ENCODE results near the gene CCDC82. TPM values are rescaled to one million over a fixed set of nuclear protein-coding genes. Genes with fewer than 3 reads are reported as not detected.
A peak's percentile ranks its signal among the peaks of the same experiment; 100 is the strongest.

CCDC82 gene
- total RNA-seq, 2 experiments from 2014 or later = 32.0 to 34.0 TPM

- no peak for DNase-seq
- no peak overlapping the region for H3K4me3 Mint-ChIP-seq
- H3K27me3 Mint-ChIP-seq (ENCODE audit: low read depth) = no peaks in the 10 kb centered on the region
- peaks cover 34% of the 10 kb centered on the region for H3K36me3 Mint-ChIP-seq (ENCODE audit: low read depth)
- no peaks in the 10 kb centered on the region for H3K9me3 Mint-ChIP-seq
- CTCF ChIA-PET = no interaction called here
- peaks cover 14% of the 10 kb centered on the region for H3K4me1 Mint-ChIP-seq (ENCODE audit: low read depth)
- intact Hi-C loops (cut with micrococcal nuclease) = no loop called here
- H3K27ac Mint-ChIP-seq = no peak overlapping the region
Observed at GRCh38 chr11:96358321-96358720, 31.4 kb downstream of the CCDC82 start.

GRCh38 chr11:96357794-96358193 is 31.9 kb downstream of the CCDC82 start:
- H3K27me3 Mint-ChIP-seq (ENCODE audit: low read depth) = no peaks in the 10 kb centered on the region
- peaks cover 14% of the 10 kb centered on the region for H3K4me1 Mint-ChIP-seq (ENCODE audit: low read depth)
- CTCF ChIA-PET = interaction anchor here (1.1 kb wide), 1 partner anchor 13 kb away, joined by 4 read pairs; no protein-coding TSS in a partner anchor
- DNase-seq = no peak
- H3K9me3 Mint-ChIP-seq = no peaks in the 10 kb centered on the region
- peaks cover 34% of the 10 kb centered on the region for H3K36me3 Mint-ChIP-seq (ENCODE audit: low read depth)
- H3K4me3 Mint-ChIP-seq = no peak overlapping the region
- H3K27ac Mint-ChIP-seq = no peak overlapping the region
- intact Hi-C loops (cut with micrococcal nuclease) = no loop called here

- CTCF ChIA-PET = interaction anchor here (1.1 kb wide), 1 partner anchor 12 kb away, joined by 4 read pairs; no protein-coding TSS in a partner anchor
- intact Hi-C loops (cut with micrococcal nuclease) = no loop called here
- DNase-seq = no peak
- Mint-ChIP-seq H3K4me1 (ENCODE audit: low read depth) (peaks cover 14% of the 10 kb centered on the region), H3K36me3 (ENCODE audit: low read depth) (peaks cover 35% of the 10 kb centered on the region), H3K27me3 (ENCODE audit: low read depth) (no peaks in the 10 kb centered on the region), H3K4me3 (no peak overlapping the region), H3K27ac (no peak overlapping the region), H3K9me3 (no peaks in the 10 kb centered on the region)
Observed at GRCh38 chr11:96356848-96357247, 32.9 kb downstream of the CCDC82 start.

- CTCF ChIA-PET = interaction anchor here (0.7 to 5.5 kb wide), 75 partner anchors 8 to 554 kb away, joined by 3 to 41 read pairs (median 5); partner anchors contain the start of genes CCDC82, FAM76B and JRKL
- peaks cover 22% of the 10 kb centered on the region for H3K4me1 Mint-ChIP-seq (ENCODE audit: low read depth)
- H3K9me3 Mint-ChIP-seq = peaks cover 3% of the 10 kb centered on the region
- H3K4me3 Mint-ChIP-seq = peak within 1 kb of the TSS; percentile 98
- intact Hi-C loops (cut with micrococcal nuclease) = loop anchor here (1.0 to 5.0 kb wide), 15 partner anchors 46 to 1801 kb away; partner anchors contain the start of genes CCDC82, CEP57, FUT4 and MTMR2
- H3K27me3 Mint-ChIP-seq (ENCODE audit: low read depth) = no peaks in the 10 kb centered on the region
- DNase-seq = peak; percentile 97
- H3K36me3 Mint-ChIP-seq (ENCODE audit: low read depth) = peaks cover 39% of the 10 kb centered on the region
- H3K27ac Mint-ChIP-seq = peak within 1 kb of the TSS; percentile 94
Observed at GRCh38 chr11:96342961-96343711, 46.6 kb downstream of the CCDC82 start, which contains the start of gene MAML2. MAML2 (minus strand) TSS chr11:96343195; CDS start chr11:96341895, 1,300 bp downstream.

- no peak for DNase-seq
- peak overlapping the region; percentile 98 for H3K4me3 Mint-ChIP-seq
- CTCF ChIA-PET = interaction anchor here (0.6 to 5.5 kb wide), 70 partner anchors 7 to 553 kb away, joined by 3 to 41 read pairs (median 5); partner anchors contain the start of genes CCDC82, FAM76B and JRKL
- peaks cover 39% of the 10 kb centered on the region for H3K36me3 Mint-ChIP-seq (ENCODE audit: low read depth)
- intact Hi-C loops (cut with micrococcal nuclease) = loop anchor here (2.0 to 5.0 kb wide), 2 partner anchors 417 to 1800 kb away; partner anchors contain the start of genes FUT4 and MTMR2
- no peaks in the 10 kb centered on the region for H3K27me3 Mint-ChIP-seq (ENCODE audit: low read depth)
- H3K4me1 Mint-ChIP-seq (ENCODE audit: low read depth) = peaks cover 29% of the 10 kb centered on the region
- peaks cover 3% of the 10 kb centered on the region for H3K9me3 Mint-ChIP-seq
- peak overlapping the region; percentile 94 for H3K27ac Mint-ChIP-seq
Observed at GRCh38 chr11:96342014-96342960, 47.4 kb downstream of the CCDC82 start.

GRCh38 chr11:96341211-96342013 is 48.3 kb downstream of the CCDC82 start:
- Mint-ChIP-seq H3K4me3 (peak overlapping the region; percentile 98), H3K27me3 (ENCODE audit: low read depth) (no peaks in the 10 kb centered on the region), H3K9me3 (peaks cover 3% of the 10 kb centered on the region), H3K36me3 (ENCODE audit: low read depth) (peaks cover 40% of the 10 kb centered on the region), H3K4me1 (ENCODE audit: low read depth) (peaks cover 37% of the 10 kb centered on the region), H3K27ac (peak overlapping the region; percentile 94)
- intact Hi-C loops (cut with micrococcal nuclease) = loop anchor here (2.0 to 5.0 kb wide), 2 partner anchors 417 to 1799 kb away; partner anchors contain the start of genes FUT4 and MTMR2
- CTCF ChIA-PET = interaction anchor here (0.6 to 5.5 kb wide), 29 partner anchors 10 to 505 kb away, joined by 3 to 41 read pairs (median 4); partner anchors contain the start of genes CCDC82 and JRKL
- peak; percentile 75 for DNase-seq

- Mint-ChIP-seq H3K27ac (peak overlapping the region; percentile 94), H3K36me3 (ENCODE audit: low read depth) (peaks cover 43% of the 10 kb centered on the region), H3K4me3 (peak overlapping the region; percentile 98), H3K27me3 (ENCODE audit: low read depth) (no peaks in the 10 kb centered on the region), H3K9me3 (peaks cover 3% of the 10 kb centered on the region), H3K4me1 (ENCODE audit: low read depth) (peaks cover 44% of the 10 kb centered on the region)
- CTCF ChIA-PET = interaction anchor here (0.8 to 5.5 kb wide), 11 partner anchors 21 to 504 kb away, joined by 3 to 41 read pairs (median 4); partner anchors contain the start of genes CCDC82 and JRKL
- DNase-seq = no peak
- intact Hi-C loops (cut with micrococcal nuclease) = loop anchor here (5.0 kb wide), 1 partner anchor 1798 kb away; the partner anchor contains the start of gene FUT4
Observed at GRCh38 chr11:96340555-96340885, 49.2 kb downstream of the CCDC82 start.

GRCh38 chr11:96339706-96340554 is 49.8 kb downstream of the CCDC82 start:
- intact Hi-C loops (cut with micrococcal nuclease) = loop anchor here (1.0 to 5.0 kb wide), 2 partner anchors 51 to 1798 kb away; partner anchors contain the start of gene FUT4
- H3K9me3 Mint-ChIP-seq = peaks cover 2% of the 10 kb centered on the region
- DNase-seq = peak; percentile 28
- no peaks in the 10 kb centered on the region for H3K27me3 Mint-ChIP-seq (ENCODE audit: low read depth)
- peaks cover 46% of the 10 kb centered on the region for H3K4me1 Mint-ChIP-seq (ENCODE audit: low read depth)
- CTCF ChIA-PET = interaction anchor here (0.8 to 5.5 kb wide), 19 partner anchors 10 to 504 kb away, joined by 3 to 41 read pairs (median 4); no protein-coding TSS in a partner anchor
- peak overlapping the region; percentile 98 for H3K4me3 Mint-ChIP-seq
- peak overlapping the region; percentile 94 for H3K27ac Mint-ChIP-seq
- peaks cover 44% of the 10 kb centered on the region for H3K36me3 Mint-ChIP-seq (ENCODE audit: low read depth)

GRCh38 chr11:96338910-96339705 is 50.6 kb downstream of the CCDC82 start:
- CTCF ChIA-PET = interaction anchor here (0.8 to 5.5 kb wide), 19 partner anchors 9 to 284 kb away, joined by 3 to 41 read pairs (median 4); no protein-coding TSS in a partner anchor
- Mint-ChIP-seq H3K36me3 (ENCODE audit: low read depth) (peaks cover 46% of the 10 kb centered on the region), H3K9me3 (no peaks in the 10 kb centered on the region), H3K27me3 (ENCODE audit: low read depth) (no peaks in the 10 kb centered on the region), H3K4me1 (ENCODE audit: low read depth) (peaks cover 53% of the 10 kb centered on the region), H3K27ac (peak overlapping the region; percentile 94), H3K4me3 (peak overlapping the region; percentile 98)
- peak; percentile 58 for DNase-seq
- intact Hi-C loops (cut with micrococcal nuclease) = loop anchor here (1.0 kb wide), 5 partner anchors 31 to 104 kb away; no protein-coding TSS in a partner anchor
